HG02852 (cell line): ENCODE data around the gene PSMD14.

ENCODE experiments used
- ATAC-seq: cut with Tn5 transposase; IDR thresholded peaks from one replicate; pipeline ENCODE4 v1.9.1; 2021; ENCODE audit warnings: mild to moderate bottlenecking, moderate library complexity; ENCODE audit not compliant: unreplicated experiment

The PSMD14 gene

GRCh38 chr2:161438598-161438997, 130.4 kb downstream of the PSMD14 start:
- ATAC-seq = no peak

- ATAC-seq = no peak
Measured at GRCh38 chr2:161445097-161445496, 136.9 kb downstream of the PSMD14 start.

GRCh38 chr2:161448431-161448830, 140.2 kb downstream of the PSMD14 start:
- no peak for ATAC-seq
